Thymus (tissue), 11 donors: Measurements from ENCODE around the gene MKI67. TPM values are rescaled to one million over a fixed set of nuclear protein-coding genes. Genes with fewer than 3 reads are reported as not detected.

ENCODE experiments used
- DNase-seq, 9 donors: peaks; one replicate each; pipeline ENCODE4 v3.0.0-alpha.2; 2013; ENCODE audit warnings: low spot score in 9 of 9, low read depth in 6 of 9, missing footprints in 1 of 9
- H3K27ac ChIP-seq, 2 donors: one replicate each; pipeline ENCODE4 v1.5.1; 2013; ENCODE audit warnings: control low read depth in 1 of 2, low read depth in 1 of 2, low read length in 1 of 2, mild to moderate bottlenecking in 1 of 2, moderate library complexity in 1 of 2
- H3K27me3 ChIP-seq, 2 donors: one replicate each; pipeline ENCODE4 v1.5.1; 2013; ENCODE audit warnings: low read length in 1 of 2; ENCODE audit not compliant: control insufficient read depth in 2 of 2, insufficient read depth in 1 of 2
- H3K36me3 ChIP-seq, 2 donors: one replicate each; pipeline ENCODE4 v1.5.1; 2013; ENCODE audit warnings: low read length in 1 of 2, mild to moderate bottlenecking in 1 of 2, moderate library complexity in 1 of 2; ENCODE audit not compliant: control insufficient read depth in 2 of 2, insufficient read depth in 2 of 2
- H3K4me1 ChIP-seq, 2 donors: one replicate each; pipeline ENCODE4 v1.5.1; 2013; ENCODE audit warnings: low read length in 2 of 2; ENCODE audit not compliant: control insufficient read depth in 2 of 2, insufficient read depth in 2 of 2
- H3K4me3 ChIP-seq, 2 donors: one replicate each; pipeline ENCODE4 v1.5.1; 2013; ENCODE audit warnings: low read length in 2 of 2, control low read depth in 1 of 2, mild to moderate bottlenecking in 1 of 2
- H3K9me3 ChIP-seq, 2 donors: one replicate each; pipeline ENCODE4 v1.5.1; 2013; ENCODE audit warnings: low read length in 1 of 2, mild to moderate bottlenecking in 1 of 2; ENCODE audit not compliant: control insufficient read depth in 2 of 2, insufficient read depth in 1 of 2
- WGBS: extraction: QIAGEN DNeasy Blood & Tissue Kit; methylation state at CpG from one replicate; pipeline ENCODE4 v1.1.7; 2013; 5-methylcytosine and 5-hydroxymethylcytosine counted together
- polyA plus RNA-seq: library from polyadenylated mRNA; stranded (reverse); fragments of 200-250 nt; gene quantifications from one replicate; pipeline ENCODE4 v1.2.3, GENCODE V29; 2013
- total RNA-seq: library from RNA; stranded (reverse); fragments of 120-200 nt; gene quantifications from one replicate; pipeline ENCODE4 v1.2.4, GENCODE V29; 2013
- donor health status: healthy.

Gene MKI67
- total and polyA plus RNA-seq, 2 donors = 3.9 to 41.5 TPM

DNA sequence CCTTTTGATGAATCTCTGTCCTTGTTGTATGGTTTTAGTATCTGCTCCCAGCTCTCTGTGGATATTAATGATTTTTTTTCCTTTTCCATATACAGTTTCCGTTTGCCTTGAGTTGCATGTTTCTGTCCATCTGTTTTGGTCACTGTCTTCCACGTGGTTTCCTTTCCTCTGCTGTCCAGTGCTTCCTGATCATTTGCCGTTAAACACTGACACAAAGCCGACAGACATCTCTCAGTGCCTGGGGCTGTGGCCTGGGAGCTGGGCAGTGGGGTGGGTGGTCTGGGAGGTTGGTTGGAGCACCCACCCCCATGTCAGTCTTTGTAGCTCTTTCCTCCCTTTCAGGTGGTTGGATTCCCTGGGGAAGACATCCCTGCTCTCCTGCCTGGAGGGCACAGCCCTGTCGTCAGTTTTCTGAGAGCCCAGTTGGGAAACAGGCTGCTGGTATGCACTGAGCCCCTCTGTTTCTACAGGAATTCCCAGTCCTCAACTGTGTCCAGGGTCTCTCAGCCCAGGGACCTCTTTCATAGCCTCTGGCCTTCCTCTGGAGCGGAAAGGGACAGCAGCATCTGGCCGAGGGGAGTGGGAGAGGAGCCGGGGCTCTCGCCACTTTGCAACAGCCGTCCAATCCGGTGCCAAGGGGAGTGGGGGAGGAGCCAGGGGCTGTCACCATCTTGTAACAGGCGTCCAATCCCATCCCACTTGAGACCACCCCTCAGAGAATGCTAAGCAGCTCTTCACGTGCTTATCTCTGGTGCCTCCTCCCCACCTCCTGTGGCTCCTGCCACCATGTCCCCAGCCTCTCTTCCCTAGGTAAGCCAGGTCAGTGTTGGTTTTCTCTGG lies 26.7 kb upstream of the MKI67 start:
- DNase-seq = no peak
- 90% methylated on average over 13 of the region's 13 CpGs for WGBS
- H3K27me3 ChIP-seq = peaks cover 2 to 13% of the 10 kb centered on the region in 2 donors

DNA sequence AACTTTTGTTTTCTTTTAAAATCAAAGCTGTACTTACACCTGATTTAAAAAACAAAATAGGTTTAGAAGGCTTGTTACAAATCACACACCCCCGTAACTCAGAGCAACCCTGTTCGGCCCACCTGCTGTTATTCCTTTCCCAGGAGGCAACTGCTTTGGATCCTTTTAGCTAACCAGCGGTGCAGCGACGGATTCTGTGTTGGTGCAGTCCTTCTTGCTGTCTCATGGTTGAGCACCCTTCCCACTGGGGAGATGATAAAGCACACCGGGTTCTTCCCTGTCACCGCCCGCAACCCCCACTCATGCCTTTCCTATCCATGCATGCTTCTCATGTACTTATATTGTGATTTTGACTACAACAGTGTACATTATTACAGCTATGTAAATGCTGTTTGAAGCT lies 24.8 kb upstream of the MKI67 start:
- Histone ChIP-seq H3K4me3 (no peak overlapping the region), H3K27ac (no peak overlapping the region), H3K4me1 (peaks cover 3 to 7% of the 10 kb centered on the region in 2 donors), H3K9me3 (no peaks in the 10 kb centered on the region), H3K27me3 (peaks cover 2 to 13% of the 10 kb centered on the region in 2 donors), H3K36me3 (no peaks in the 10 kb centered on the region)
- no peak for DNase-seq
- WGBS = 96% methylated on average over 8 of the region's 8 CpGs

More for the DNA sequence above, 26.7 kb upstream of the MKI67 start:
- no peak overlapping the region for H3K4me3 ChIP-seq
- no peak overlapping the region for H3K27ac ChIP-seq
- peaks cover 3 to 7% of the 10 kb centered on the region in 2 donors for H3K4me1 ChIP-seq
- no peaks in the 10 kb centered on the region for H3K36me3 ChIP-seq
- no peaks in the 10 kb centered on the region for H3K9me3 ChIP-seq

DNA sequence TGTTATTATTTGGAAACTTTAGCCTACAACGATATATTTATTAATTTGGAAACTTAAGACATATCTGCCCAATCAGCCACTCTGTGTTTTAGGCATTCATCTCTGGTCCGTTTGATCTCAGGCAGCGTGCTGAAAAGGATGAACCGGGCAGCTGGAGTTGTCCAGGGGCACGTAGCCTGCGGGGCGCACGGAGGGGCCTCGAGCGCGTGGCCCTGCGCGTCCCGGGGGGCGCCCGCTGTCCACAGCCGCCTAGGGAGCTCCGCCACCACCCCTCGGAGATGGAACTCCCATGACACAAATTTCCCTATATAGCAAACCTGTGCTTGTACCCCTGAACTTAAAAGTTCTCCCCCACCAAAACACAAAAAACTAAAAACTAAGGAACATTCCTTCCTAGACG lies 24.3 kb upstream of the MKI67 start:
- H3K4me3 ChIP-seq = peak overlapping the region; percentile 47 to 58
- H3K27me3 ChIP-seq = peaks cover 2 to 13% of the 10 kb centered on the region in 2 donors
- WGBS = 78% methylated on average over 20 of the region's 20 CpGs
- no peaks in the 10 kb centered on the region for H3K9me3 ChIP-seq
- H3K4me1 ChIP-seq = peaks cover 3 to 7% of the 10 kb centered on the region in 2 donors
- H3K27ac ChIP-seq = no peak overlapping the region
- no peaks in the 10 kb centered on the region for H3K36me3 ChIP-seq
- DNase-seq = peak in 1 of 9 donors; percentile 15

DNA sequence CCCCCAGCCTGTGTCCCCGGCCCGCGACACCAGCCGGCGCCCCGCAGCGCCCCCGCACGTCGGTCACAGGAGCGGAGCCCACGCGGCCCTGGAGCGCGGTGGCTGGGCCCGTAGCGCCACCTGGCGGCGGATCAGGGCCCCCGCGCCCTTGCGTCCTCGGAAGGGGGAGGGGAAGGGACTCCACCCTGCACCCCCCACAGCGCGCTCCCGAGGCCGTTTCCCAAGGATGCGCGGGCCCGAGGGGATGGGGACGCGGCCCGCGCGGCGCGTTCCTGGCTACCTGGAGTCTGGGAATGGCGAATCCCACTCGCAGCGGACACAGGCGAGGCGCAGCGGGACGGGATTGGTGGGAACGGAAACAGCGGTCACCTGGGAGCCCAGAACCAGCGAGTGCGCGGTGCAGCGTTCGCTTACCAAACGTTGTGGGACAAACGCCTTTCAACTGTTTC lies 23.8 kb upstream of the MKI67 start:
- Histone ChIP-seq H3K4me3 (peak overlapping the region; percentile 47 to 58), H3K4me1 (peaks cover 3 to 7% of the 10 kb centered on the region in 2 donors), H3K36me3 (no peaks in the 10 kb centered on the region), H3K27me3 (peaks cover 2 to 13% of the 10 kb centered on the region in 2 donors), H3K27ac (no peak overlapping the region), H3K9me3 (no peaks in the 10 kb centered on the region)
- DNase-seq = peak; percentile 41 to 91 (median 80)
- WGBS = under 1% methylated on average over 53 of the region's 53 CpGs

DNA sequence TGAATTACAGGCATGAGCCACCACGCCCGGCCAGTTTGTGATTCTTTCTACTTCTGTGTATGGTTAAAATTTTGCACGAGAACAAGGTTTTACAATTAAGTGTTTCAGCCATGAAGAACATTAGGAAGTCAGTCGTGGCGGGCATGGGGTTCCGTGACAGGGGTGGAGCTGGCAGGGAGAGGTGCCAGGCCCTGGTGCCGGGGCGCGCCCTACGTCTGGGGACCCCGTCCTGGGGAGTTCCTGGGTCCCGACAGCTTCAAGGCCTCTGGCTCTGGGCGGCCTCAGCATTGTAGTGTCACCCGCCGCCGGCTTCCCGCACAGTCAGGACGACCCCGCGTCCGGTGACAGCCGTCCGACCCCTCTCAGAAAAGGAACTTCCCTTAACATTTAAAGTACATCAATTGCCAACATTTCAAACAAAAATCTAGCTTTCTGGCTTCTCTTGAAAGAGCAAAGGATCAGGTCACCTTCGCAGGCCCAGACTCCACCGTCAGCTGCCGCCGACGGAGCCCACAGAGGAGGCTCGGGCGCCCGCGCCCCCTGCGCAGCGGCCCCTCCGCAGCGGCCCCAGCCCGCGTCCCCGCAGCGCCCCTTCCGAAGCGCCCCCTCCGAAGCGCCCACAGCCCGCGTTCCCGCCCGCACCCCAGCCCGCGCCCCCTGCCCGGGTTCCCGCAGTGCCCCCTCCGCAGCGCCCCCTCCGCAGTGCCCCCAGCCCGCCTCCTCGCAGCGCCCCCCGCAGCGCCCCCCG lies 23.2 kb upstream of the MKI67 start:
- WGBS = 38% methylated on average over 59 of the region's 61 CpGs
- Histone ChIP-seq H3K9me3 (no peaks in the 10 kb centered on the region), H3K4me1 (peaks cover 3 to 7% of the 10 kb centered on the region in 2 donors), H3K27ac (no peak overlapping the region), H3K4me3 (peak overlapping the region in 1 of 2 donors; percentile 47), H3K36me3 (no peaks in the 10 kb centered on the region), H3K27me3 (peaks cover 2 to 13% of the 10 kb centered on the region in 2 donors)
- DNase-seq = no peak

DNA sequence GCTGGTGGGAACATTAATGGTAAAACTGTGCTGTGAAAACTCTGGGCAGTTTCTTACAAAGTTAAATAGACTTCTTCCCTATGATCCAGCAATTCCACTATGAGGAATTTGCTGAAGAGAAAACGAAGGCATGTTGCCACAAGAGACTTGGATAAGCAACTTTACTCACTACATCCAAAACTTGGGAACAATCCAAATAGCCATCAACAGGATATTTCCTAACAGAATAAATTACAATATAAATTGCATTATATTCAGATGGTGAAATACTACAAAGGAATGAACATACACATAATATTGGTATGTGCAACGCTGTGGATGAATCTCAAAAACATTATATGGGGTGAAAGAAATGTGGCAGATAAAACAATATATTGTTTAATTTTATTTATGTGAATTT lies 21.4 kb upstream of the MKI67 start:
- Histone ChIP-seq H3K4me3 (no peak overlapping the region), H3K9me3 (no peaks in the 10 kb centered on the region), H3K4me1 (peaks cover 3 to 7% of the 10 kb centered on the region in 2 donors), H3K27me3 (peaks cover 2 to 9% of the 10 kb centered on the region in 2 donors), H3K36me3 (no peaks in the 10 kb centered on the region), H3K27ac (no peak overlapping the region)
- WGBS = 94% methylated on average over 2 of the region's 2 CpGs
- DNase-seq = no peak

DNA sequence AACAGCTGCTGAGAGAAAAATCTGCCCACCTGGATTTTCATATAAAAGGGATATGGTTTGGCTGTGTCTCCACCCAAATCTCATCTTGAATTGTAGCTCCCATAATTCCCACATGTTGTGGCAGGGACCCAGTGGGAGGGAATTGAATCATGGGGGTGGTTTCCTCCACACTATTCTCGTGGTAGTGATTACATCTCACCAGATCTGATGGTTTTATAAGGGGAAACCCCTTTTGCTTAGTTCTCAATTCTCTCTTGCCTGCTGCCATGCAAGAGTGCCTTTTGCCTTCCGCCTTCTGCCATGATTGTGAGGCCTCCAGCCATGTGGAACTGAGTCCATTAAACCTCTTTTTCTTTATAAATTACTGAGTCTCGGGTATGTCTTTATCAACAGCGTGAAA lies 20.8 kb upstream of the MKI67 start:
- H3K4me1 ChIP-seq = peaks cover 3 to 7% of the 10 kb centered on the region in 2 donors
- no peak overlapping the region for H3K4me3 ChIP-seq
- no peaks in the 10 kb centered on the region for H3K36me3 ChIP-seq
- H3K9me3 ChIP-seq = no peaks in the 10 kb centered on the region
- DNase-seq = no peak
- no peak overlapping the region for H3K27ac ChIP-seq
- peaks cover 2 to 9% of the 10 kb centered on the region in 2 donors for H3K27me3 ChIP-seq
- 68% methylated on average over 4 of the region's 4 CpGs for WGBS

DNA sequence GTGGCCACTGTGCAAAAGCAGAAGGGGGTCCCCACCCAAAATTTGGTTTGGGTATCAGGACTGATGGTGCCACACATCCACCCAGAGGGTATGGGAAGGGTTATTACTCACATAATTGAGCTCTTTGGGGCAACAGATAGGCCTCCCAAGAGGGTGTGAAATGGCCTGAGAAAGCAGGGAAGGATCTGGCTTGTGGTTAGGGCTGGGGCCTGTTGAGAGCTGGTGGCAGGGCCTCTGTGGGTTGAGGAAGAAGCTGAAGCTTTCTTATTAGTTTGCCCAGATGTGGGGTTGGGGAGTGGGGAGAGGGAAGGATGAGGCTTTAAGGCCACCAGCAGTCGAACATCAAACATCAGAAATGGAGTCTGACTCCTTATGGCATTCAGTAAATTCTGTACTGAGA lies 18.3 kb upstream of the MKI67 start:
- 11% methylated on average over 1 of the region's 1 CpG for WGBS
- no peaks in the 10 kb centered on the region for H3K36me3 ChIP-seq
- peaks cover 2 to 5% of the 10 kb centered on the region in 2 donors for H3K27me3 ChIP-seq
- H3K4me3 ChIP-seq = no peak overlapping the region
- H3K4me1 ChIP-seq = peaks cover 0 to 3% of the 10 kb centered on the region in 2 donors
- no peak overlapping the region for H3K27ac ChIP-seq
- H3K9me3 ChIP-seq = no peaks in the 10 kb centered on the region
- DNase-seq = no peak

DNA sequence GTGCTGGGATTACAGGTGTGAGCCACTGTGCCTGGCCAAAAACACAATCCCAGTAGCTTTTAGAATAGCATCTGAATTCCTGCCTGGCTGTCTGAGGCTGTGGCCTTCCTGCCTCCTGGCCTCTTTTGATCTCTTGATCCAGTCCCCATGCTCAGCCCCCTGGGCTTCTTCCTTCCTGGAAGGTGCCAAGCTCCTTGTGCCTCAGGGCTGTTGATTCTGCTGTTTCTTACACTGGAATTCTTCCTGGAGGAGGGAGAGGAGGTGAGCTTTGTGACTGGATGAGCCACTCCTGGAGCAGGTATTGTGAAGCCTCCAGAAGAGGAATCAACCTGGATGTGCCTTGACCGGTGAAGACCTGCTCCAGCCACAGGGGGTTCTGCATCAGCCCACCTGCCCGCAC lies 17.3 kb upstream of the MKI67 start:
- no peaks in the 10 kb centered on the region for H3K9me3 ChIP-seq
- 100% methylated on average over 2 of the region's 2 CpGs for WGBS
- DNase-seq = no peak
- no peaks in the 10 kb centered on the region for H3K27me3 ChIP-seq
- no peaks in the 10 kb centered on the region for H3K36me3 ChIP-seq
- no peak overlapping the region for H3K4me3 ChIP-seq
- H3K27ac ChIP-seq = no peak overlapping the region
- no peaks in the 10 kb centered on the region for H3K4me1 ChIP-seq
